Stimulated activated CD8-positive, alpha-beta memory T cell treated with anti-CD3 and anti-CD28 coated beads, Interleukin-2, amount 100 ng/mL, for 1 hour (primary cell): ENCODE results near the gene TMPRSS11F.

Source experiments
- DNase-seq, 2 donors: peaks; one replicate each; pipeline ENCODE4 v3.0.0-alpha.2; 2020; ENCODE audit warnings: low read depth in 2 of 2

The TMPRSS11F gene

DNA sequence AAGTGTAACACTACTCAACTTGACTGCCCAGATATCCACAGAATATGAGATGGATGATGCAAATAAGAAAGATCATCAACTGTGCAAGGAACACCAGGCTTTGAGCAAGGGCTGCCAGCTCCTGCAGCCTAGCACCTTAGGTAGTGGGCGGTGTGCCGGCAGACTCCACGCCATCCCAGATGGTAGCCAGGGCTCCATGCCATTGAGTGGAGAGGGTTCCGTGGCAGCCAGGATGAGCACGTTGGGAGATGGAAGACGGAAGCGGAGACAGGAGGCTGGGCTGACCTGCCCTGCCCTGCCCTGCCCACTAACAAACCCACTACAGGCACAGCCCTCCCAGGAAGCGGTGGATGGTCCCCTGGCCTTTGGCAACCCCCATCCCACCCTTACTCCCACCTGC lies 51.9 kb downstream of the TMPRSS11F start:
- no peak for DNase-seq

GRCh38 chr4:68077301-68077700 lies 52.4 kb downstream of the TMPRSS11F start:
- no peak for DNase-seq

DNA sequence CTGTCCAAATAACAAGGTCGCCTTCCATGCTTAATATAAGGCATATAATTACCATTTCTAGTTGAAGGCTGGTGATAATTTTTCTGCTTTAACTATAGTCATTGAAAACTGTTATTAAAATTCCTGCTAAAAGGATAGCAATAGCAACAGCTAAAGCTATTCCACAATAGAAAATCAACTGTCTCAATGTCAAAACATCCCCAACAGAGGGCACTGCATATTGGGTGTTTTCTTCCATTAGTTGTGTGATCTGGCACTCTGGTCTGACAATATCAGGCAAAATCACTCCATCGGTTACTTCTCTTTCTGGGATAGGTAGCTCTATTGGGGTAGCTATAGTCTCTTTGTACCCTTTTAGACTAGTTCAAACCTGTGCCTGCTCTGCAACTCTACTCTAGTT lies 53.5 kb downstream of the TMPRSS11F start:
- no peak for DNase-seq

DNA sequence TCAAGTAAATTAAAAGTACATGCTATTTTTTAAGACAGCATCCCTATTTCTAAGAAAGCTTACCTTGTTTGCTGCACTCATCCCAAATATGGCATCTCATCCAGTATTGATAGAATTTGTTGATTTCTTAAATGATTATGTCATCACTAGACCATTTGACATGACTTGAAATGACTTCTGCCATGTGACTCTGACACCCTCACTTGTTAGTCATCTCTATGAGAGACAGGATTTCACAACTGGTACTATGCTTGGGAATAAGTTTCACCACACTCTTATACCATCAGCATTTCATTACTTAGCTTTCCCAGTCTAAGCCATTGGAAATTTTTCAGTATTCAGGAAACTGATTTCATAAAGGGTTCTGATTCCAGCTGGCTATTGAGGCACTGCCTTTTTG lies 55.3 kb downstream of the TMPRSS11F start:
- DNase-seq = no peak

DNA sequence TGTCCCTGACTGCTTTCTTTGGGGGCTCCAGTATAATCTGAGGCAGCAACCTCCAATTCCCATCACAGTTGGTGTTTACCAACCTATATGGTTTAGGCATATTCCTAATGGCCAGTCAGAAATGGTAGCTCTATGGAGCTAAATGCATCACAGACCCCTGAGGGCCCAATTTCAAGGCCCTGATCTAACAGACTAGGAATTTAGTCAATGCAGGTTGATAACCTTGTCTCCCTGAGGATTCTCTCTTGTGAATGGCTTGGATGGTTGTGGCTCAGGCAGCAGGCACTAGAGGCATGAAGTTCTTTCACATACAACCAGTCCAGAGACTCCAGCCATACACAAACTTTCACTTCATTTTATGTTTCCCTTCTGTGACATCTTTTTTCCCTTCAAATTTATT lies 59.4 kb downstream of the TMPRSS11F start:
- no peak for DNase-seq

GRCh38 chr4:68062501-68062900 lies 67.2 kb downstream of the TMPRSS11F start:
- DNase-seq = no peak

DNA sequence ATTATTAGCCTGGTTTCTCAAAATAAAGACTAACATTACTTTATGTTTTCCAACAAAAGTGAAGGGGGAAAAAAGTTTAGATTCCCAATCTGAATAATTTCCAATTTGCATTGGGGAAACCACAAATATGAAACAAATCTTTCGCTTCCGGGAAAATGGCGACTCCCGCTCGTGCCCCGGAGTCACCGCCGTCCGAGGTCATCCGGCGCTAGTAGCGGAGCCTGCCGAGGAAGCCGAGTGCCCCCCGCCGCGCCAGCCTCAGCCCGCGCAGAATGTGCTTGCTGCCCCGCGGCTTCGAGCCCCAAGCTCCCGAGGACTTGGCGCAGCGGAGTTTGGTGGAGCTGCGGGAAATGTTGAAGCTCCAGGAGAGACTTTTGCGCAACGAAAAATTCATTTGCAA lies 91.4 kb downstream of the TMPRSS11F start:
- DNase-seq = no peak

DNA sequence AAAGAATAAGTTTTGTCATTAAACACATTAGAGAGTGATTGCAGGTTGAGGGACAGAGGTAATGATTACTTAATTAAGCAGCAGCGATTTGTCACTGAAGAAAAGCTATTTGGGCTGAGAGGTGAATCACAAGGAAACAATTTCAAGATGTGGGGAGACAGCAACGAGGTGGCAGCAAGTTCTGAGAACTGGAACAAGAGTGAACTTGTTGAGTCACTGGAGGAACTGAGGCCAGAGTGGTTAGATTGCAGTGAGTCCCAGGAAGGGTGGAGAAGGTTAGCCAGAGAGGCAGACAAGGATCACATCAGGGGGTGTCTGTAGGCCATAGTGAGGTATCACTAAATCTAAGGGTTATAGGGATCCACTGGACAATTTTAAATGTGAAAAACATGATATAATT lies 108.5 kb downstream of the TMPRSS11F start:
- DNase-seq = no peak

DNA sequence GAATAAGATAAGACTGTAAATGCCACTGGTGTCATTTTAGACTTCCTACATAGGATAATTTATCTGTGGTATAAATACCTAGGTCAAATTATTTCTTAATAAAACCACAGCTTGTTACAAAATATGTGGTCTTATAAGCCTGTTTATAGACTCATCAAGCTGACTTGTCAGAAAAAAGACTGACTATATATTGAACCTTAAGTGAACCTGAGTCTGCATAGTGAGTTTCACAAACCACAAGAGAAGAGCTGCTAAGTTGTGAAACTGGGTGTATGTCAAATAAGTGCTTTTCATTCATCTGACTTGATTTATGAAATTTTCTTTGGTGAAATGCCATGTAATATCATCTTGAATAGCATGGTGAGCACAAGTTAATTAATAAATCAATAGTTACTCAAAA lies 118.0 kb downstream of the TMPRSS11F start:
- no peak for DNase-seq
